GM12891 (cell line): ENCODE results near the gene HIF3A.

ENCODE experiments used
- DNase-seq: peaks from one replicate; pipeline ENCODE4 v3.0.0; 2011; ENCODE audit warnings: low spot score; ENCODE audit not compliant: insufficient read length
- FAIRE-seq: peaks from 2 replicates; lab custom pipeline; 2011; peaks lifted over from hg19 to GRCh38; lab: Jason Lieb, UNC
- PAX5 ChIP-seq: IDR thresholded peaks from 2 replicates; pipeline ENCODE4 v1.6.1; 2011; ENCODE audit warnings: low read length, moderate library complexity, mild to moderate bottlenecking; ENCODE audit not compliant: insufficient read depth, severe bottlenecking
- POLR2A ChIP-seq: IDR thresholded peaks from 2 replicates; pipeline ENCODE4 v1.6.1; 2011; ENCODE audit warnings: low read depth, low read length, control low read depth
- POLR2AphosphoS5 ChIP-seq: IDR thresholded peaks from 2 replicates; pipeline ENCODE4 v1.6.1; 2011; ENCODE audit warnings: low read depth, low read length, control low read depth
- POU2F2 ChIP-seq: IDR thresholded peaks from 2 replicates; pipeline ENCODE4 v1.6.1; 2011; ENCODE audit warnings: low read depth, mild to moderate bottlenecking, control low read depth, low read length, moderate library complexity
- SPI1 ChIP-seq: IDR thresholded peaks from 2 replicates; pipeline ENCODE4 v1.6.1; 2011; ENCODE audit warnings: low read depth, low read length, control low read depth
- TAF1 ChIP-seq: IDR thresholded peaks from 2 replicates; pipeline ENCODE4 v1.6.1; 2011; ENCODE audit warnings: low read depth, low read length, control low read depth

HIF3A gene

DNA sequence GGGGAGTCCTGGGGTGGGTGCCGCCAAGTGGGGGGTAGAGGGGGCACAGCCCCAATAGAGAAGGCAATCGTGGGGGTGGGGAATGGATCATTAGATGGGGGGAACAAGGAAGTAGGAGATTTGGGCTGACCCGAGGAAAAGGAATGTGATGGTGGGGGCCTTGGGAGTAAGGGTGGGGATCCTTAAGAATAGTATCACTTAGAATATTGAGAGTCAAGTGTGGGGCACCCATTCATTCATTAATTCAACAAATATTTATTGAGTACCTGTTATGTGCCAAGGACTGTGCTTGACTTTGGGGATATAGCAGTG, 50.7 kb downstream of the HIF3A start:
- DNase-seq (no peak), FAIRE-seq (no peak)
- TF ChIP-seq POU2F2 = no peak
- no peak for TF ChIP-seq POLR2A
- no peak for TF ChIP-seq PAX5
- no peak for TF ChIP-seq TAF1
- no peak for TF ChIP-seq POLR2AphosphoS5
- no peak for TF ChIP-seq SPI1

DNA sequence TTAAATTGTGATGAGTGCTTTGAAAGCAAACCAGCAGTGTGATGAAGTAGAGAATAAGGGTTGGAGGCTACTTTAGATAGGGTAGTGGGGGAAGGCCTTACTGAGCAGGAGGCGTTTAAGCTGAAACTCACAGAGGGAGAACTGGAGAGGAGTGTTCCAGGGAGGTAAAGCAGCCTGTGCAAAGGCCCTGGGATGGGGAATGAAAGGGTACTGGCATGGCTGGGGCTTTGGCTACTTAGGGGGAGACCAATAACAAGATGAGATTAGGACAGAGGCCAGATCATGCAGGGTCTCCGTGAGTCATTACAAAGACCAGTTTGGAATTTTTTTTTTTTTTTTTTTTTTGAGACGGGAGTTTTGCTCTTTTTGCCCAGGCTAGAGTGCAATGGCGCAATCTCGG, 51.1 kb downstream of the HIF3A start:
- no peak for TF ChIP-seq SPI1
- DNase-seq (no peak), FAIRE-seq (no peak)

DNA sequence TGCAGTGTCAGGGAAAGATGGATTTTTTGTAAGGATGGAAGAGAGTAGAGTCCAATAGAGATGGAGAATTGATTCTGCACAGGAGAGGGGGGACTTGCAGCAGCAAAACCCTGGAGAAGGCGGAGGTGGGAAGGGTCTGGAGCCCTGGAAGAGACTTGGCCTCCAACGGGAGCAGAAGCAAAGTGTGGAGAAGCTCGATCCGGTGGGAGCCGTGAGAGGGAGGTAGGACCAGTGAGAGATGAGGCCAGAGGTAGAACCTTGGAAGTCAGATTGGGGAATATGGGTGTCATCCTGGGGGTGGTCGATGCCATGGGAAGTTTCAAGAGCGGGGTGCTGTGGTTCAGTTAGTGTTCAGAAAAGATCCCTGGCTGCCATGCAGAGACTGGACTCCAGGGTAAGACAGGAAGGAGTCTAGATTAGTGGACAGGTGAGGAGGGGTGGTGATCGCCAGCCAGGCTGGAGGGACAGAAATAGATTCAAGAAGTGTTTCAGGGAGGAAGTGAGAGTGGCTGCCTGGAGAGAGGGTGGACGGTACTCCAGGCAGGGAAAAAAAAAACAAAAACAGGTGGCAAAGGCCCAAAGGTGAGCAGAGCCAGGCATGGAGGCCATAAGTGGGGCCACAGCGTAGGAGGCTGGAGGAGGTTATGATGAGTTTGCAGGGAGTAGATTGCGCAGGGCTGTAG, 52.6 kb downstream of the HIF3A start:
- peak; percentile 86 for FAIRE-seq
- TF ChIP-seq POLR2A (no peak), PAX5 (no peak), SPI1 (peak; percentile 96), TAF1 (no peak), POU2F2 (no peak)
- DNase-seq = no peak

DNA sequence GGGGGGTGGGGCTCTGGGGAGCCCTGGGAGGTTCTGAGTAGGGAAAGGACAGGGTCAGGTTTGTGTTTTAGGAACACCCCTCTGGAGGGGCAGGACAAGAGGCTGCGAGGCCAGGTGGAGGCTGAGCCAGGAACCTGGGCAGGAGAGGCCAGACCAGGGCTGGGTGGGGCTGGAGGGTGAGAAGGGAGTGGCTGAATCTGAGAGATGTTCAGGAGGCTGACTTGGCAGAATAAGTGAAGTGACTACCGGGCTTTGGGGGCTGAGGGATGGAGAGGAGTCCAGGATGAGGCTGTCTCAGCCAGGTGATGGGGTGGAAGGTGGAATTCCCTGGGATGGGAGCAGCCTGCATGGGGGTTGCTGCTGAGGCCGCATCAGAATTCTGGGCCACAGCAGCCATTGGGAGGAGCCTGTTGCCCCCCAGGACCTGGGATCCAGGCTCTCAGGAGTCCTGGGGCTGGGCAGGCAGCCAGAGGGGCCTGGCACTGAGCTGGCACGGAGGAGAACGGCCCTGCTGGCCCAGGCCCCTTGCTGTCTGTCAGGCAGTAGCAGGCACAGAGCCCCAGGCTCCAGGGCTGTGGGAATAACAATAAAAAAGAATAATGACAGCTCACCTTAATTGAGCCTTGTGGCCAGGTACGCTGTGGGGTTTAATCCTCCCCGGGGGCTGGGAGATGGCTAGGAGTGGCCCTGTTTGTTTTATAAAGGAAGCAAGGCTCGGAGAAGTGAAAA, 53.4 kb downstream of the HIF3A start:
- no peak for TF ChIP-seq POLR2A
- TF ChIP-seq POLR2AphosphoS5 = no peak
- TF ChIP-seq PAX5 = no peak
- TF ChIP-seq SPI1 = no peak
- TF ChIP-seq TAF1 = no peak
- TF ChIP-seq POU2F2 = no peak
- no peak for DNase-seq
- FAIRE-seq = peak; percentile 40

DNA sequence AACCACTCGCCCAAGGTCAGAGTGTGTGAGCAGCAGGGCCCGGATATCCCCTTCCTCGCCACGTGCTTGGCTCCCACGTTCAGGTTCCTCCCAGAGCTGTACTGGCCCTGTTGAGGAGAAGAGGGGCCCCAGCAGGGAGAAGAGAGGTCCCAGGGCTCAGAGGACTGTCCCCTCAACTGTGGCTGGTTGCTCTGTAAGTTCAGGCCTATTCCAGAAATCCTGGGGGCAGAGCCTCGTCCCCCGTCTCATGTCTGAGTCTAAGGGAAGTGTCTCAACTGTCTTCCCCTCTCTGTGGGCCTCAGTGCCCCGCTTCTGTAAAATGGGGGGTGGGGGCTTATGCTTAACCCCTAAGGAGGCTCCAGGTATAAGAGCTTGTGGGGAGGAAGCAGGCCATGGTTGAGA, 53.9 kb downstream of the HIF3A start:
- no peak for FAIRE-seq
- TF ChIP-seq PAX5 (peak; percentile 19), TAF1 (no peak)
- no peak for DNase-seq

DNA sequence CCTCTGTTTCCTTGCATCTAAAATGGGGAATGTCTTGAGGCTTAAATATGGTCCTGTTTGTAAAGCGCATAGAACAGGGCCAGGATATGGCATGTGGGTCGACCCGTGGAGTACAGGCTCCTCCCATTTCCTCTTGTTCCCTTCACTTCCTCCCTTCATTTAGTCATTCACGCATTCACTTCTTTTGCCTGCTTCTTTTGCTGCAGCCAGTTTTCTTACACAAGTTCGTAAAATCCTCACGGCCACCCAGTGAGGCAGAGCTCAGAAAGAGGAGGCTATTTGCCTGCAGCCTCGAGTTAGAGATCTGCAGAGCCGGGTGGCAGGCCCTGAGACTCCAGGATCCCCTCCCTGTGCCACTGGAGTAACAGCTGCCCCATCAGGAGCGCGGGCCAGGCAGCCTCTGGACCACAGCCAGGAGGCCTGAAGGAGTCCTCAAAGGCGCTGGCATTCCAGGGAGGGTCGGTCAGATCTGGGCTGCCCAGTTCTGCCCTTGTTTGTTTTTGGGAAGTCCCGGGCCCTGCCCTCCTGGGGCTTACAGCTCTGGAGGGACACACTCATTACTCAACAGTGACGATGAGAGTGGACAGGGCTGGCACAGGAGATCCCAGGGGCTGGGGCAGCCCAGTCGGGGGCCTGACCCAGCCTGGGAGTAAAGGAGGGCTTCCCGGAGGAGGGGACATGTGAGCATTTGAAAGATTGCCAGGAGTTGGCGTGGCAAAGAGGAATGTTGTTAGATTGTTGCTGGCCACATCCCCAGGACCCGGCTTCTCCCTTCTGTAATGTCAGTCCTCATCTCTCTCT, 54.6 kb downstream of the HIF3A start:
- peak; percentile 90 for FAIRE-seq
- TF ChIP-seq SPI1 (peak; percentile 82), POU2F2 (no peak)
- no peak for DNase-seq

DNA sequence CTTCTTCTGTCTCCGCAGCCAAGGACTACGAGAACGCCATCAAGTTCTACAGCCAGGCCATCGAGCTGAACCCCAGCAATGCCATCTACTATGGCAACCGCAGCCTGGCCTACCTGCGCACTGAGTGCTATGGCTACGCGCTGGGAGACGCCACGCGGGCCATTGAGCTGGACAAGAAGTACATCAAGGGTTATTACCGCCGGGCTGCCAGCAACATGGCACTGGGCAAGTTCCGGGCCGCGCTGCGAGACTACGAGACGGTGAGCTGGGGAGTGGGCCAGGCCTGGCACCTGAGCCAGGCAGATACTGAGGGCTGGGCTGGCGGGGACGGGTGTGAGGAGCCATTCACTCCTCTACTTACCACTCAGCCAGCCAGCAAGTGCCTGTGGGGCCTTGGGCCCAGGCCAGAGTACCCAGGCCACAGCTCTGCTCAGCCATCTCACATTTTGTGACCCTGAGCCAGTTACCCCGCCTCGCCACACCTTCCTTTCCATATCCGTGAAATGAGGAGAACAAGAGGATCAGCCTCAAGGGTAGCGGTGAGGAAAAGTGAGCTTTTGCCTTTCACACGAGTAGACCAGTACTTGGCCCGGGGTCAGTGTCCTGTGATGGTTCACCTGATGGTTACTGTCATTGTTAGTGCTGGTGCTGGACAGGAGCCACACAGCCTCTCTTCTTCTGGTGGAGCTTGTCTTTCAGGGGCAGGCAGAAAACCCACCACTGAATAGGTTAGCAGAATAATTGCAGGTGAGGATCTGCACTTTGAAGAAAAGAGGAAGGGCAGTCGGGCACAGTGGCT, 57.1 kb downstream of the HIF3A start:
- FAIRE-seq = no peak
- TF ChIP-seq POLR2A = no peak
- no peak for TF ChIP-seq PAX5
- TF ChIP-seq SPI1 = no peak
- no peak for TF ChIP-seq POLR2AphosphoS5
- TF ChIP-seq POU2F2 = no peak
- no peak for TF ChIP-seq TAF1

DNA sequence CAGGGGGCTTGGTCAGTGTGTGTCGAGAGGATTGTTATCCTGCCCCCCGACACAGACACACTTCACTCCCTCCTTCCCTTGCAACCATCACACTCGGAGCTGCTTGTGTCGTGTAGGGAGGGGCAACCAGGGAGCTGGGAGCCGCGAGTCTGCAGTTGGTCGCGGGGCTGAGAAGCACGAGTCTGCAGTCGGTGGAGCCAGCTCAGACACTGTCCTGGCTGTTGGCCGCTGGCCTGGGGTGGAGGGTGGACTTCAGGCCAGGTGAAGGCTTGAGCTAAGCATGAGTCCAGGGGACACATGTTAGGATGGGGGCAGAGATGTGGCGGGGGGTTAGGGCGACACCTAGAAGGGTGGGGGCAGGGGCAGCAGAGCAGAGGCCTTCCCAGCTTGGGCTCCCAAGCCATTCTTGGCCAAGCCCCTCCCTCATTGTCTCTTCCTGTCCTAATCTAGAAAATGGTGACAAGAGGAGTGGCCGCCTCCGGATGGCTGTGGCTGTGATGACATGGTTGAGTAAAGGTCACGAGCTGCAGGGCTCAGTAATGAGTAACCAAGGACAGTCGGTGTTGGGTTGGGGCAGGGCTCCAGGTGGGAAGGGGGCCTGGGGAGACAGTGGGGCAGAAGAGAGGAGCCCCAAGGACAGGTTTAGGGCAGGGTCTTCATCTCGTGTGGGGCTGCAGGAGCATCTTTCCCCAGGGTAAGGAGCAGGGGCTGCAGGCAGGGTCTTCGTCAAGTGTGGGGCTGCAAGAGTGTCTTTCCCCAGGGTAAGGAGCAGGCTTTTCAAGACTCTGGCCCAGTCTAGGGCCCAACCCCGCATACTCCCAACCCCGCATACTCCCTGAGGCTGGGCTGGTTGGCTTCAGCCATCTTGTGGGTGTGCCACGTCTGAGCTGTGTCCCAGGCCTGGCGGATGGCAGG, 58.6 kb downstream of the HIF3A start:
- DNase-seq (no peak), FAIRE-seq (no peak)
- TF ChIP-seq SPI1 (no peak), POLR2A (no peak), PAX5 (no peak)

More for the DNA sequence above, 57.1 kb downstream of the HIF3A start:
- no peak for DNase-seq
